Measurements from ENCODE around the gene DIPK1B.

DNA sequence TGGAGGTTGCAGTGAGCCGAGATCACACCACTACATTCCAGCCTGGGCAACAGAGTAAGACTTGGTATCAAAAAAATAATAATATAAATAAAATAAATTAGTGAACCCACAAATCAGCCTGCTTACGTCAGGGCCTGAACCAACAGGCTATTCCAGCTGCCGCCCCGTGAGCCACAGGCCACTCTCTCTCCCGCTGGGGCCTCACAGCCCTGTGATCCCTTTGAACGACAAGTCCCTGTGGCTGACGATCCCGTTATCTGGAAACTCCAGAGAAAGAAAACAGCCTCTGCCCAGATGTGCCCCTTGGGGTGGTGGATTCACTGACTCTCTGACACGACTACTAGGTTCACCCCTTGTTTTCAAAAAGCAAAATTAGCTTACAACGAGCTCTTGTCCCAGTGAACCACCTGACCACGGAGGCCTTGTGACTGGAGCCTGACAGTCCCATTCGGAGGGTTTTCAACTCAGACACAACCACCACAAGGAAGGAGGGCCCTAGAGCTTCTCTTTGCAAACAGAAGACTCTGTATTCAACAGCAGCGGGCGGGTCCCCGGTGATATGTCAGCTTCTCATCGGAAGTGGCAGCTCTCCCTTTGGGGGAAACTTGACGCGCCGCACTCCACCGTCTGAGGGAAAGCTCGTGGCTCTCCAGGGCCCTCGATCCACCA lies 4.4 kb upstream of the DIPK1B start:
- TF ChIP-seq, protein P1, sequence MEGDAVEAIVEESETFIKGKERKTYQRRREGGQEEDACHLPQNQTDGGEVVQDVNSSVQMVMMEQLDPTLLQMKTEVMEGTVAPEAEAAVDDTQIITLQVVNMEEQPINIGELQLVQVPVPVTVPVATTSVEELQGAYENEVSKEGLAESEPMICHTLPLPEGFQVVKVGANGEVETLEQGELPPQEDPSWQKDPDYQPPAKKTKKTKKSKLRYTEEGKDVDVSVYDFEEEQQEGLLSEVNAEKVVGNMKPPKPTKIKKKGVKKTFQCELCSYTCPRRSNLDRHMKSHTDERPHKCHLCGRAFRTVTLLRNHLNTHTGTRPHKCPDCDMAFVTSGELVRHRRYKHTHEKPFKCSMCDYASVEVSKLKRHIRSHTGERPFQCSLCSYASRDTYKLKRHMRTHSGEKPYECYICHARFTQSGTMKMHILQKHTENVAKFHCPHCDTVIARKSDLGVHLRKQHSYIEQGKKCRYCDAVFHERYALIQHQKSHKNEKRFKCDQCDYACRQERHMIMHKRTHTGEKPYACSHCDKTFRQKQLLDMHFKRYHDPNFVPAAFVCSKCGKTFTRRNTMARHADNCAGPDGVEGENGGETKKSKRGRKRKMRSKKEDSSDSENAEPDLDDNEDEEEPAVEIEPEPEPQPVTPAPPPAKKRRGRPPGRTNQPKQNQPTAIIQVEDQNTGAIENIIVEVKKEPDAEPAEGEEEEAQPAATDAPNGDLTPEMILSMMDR (IDR thresholded peaks at IDR 0.05) = no peak
- TF ChIP-seq POLR2A (IDR thresholded peaks at IDR 0.05) = no peak
